Kidney epithelial cell (primary cell): Measurements from ENCODE around the gene TRERF1. TPM values are rescaled to one million over a fixed set of nuclear protein-coding genes. Genes with fewer than 3 reads are reported as not detected.

Experiments used
- DNase-seq: peaks from one replicate; pipeline ENCODE4 v3.0.0-alpha.2; 2010; ENCODE audit warnings: low read depth
- H3K27me3 ChIP-seq: 2 replicates; pipeline ENCODE4 v1.6.0; 2011; ENCODE audit warnings: low read length; ENCODE audit not compliant: control insufficient read depth, insufficient read depth
- H3K36me3 ChIP-seq: 2 replicates; pipeline ENCODE4 v1.5.1; 2011; ENCODE audit warnings: low read length; ENCODE audit not compliant: control insufficient read depth, insufficient read depth
- H3K4me3 ChIP-seq: 2 replicates; pipeline ENCODE4 v1.5.1; 2011; ENCODE audit warnings: low read depth, mild to moderate bottlenecking, control low read depth, low read length
- CTCF ChIP-seq: IDR thresholded peaks from 2 replicates; pipeline ENCODE4 v1.5.1; 2011; ENCODE audit warnings: mild to moderate bottlenecking, moderate library complexity, low read length, control low read depth, inconsistent platforms; ENCODE audit not compliant: insufficient read depth, poor library complexity, severe bottlenecking
- total RNA-seq: library from RNA; depleted of rRNA; stranded (reverse); fragments of >200 nt; gene quantifications from 2 replicates; pipeline ENCODE4 v1.2.3, GENCODE V29; 2015

TRERF1 gene
- total RNA-seq, 1 donor from 2014 or later, result 1.4 TPM

GRCh38 chr6:42440778-42441696, 10.7 kb downstream of the TRERF1 start:
- DNase-seq, result no peak
- no peaks in the 10 kb centered on the region for H3K27me3 ChIP-seq
- H3K4me3 ChIP-seq, result no peak overlapping the region
- no peaks in the 10 kb centered on the region for H3K36me3 ChIP-seq
- no peak for TF ChIP-seq CTCF

GRCh38 chr6:42440027-42440426, 11.7 kb downstream of the TRERF1 start:
- Histone ChIP-seq H3K4me3 (no peak overlapping the region), H3K36me3 (no peaks in the 10 kb centered on the region), H3K27me3 (no peaks in the 10 kb centered on the region)
- DNase-seq, result no peak
- no peak for TF ChIP-seq CTCF

- no peak overlapping the region for H3K4me3 ChIP-seq
- H3K36me3 ChIP-seq, result no peaks in the 10 kb centered on the region
- no peaks in the 10 kb centered on the region for H3K27me3 ChIP-seq
- DNase-seq, result no peak
- no peak for TF ChIP-seq CTCF
Observed at GRCh38 chr6:42436825-42437224, 14.9 kb downstream of the TRERF1 start.

GRCh38 chr6:42434237-42434636, 17.5 kb downstream of the TRERF1 start:
- no peak overlapping the region for H3K4me3 ChIP-seq
- H3K36me3 ChIP-seq, result no peaks in the 10 kb centered on the region
- TF ChIP-seq CTCF, result no peak
- no peak for DNase-seq
- no peaks in the 10 kb centered on the region for H3K27me3 ChIP-seq

GRCh38 chr6:42433409-42433808, 18.3 kb downstream of the TRERF1 start:
- Histone ChIP-seq H3K27me3 (no peaks in the 10 kb centered on the region), H3K36me3 (no peaks in the 10 kb centered on the region), H3K4me3 (no peak overlapping the region)
- TF ChIP-seq CTCF, result no peak
- no peak for DNase-seq

- H3K36me3 ChIP-seq, result no peaks in the 10 kb centered on the region
Observed at GRCh38 chr6:42431877-42432276, 19.8 kb downstream of the TRERF1 start.

More at GRCh38 chr6:42431877-42432276, 19.8 kb downstream of the TRERF1 start:
- no peaks in the 10 kb centered on the region for H3K27me3 ChIP-seq
- TF ChIP-seq CTCF, result no peak
- no peak overlapping the region for H3K4me3 ChIP-seq
- no peak for DNase-seq
